ENCODE results near the gene DAPK1.

GRCh38 chr9:87713278-87713987, 215.8 kb downstream of the DAPK1 start:
- TF ChIP-seq CTCF (IDR thresholded peaks at IDR 0.05) (no peak), POLR2A (IDR thresholded peaks at IDR 0.05) (no peak)

All from transverse colon (tissue), 3 donors.